HUDEP-2 (cell line): ENCODE results near the gene ANKRD61.
"Not testable (repeated sequence)": the region's sequence is repeated elsewhere in the genome, so short reads cannot be mapped to it uniquely, and the experiment has no call there.

Experiments
- DNase-seq, 76 experiments: peaks; one replicate each; lab custom pipeline; 2025; ENCODE audit not compliant: unreplicated experiment in 76 of 76; lab: John Stamatoyannopoulos, UW

Gene ANKRD61

DNA sequence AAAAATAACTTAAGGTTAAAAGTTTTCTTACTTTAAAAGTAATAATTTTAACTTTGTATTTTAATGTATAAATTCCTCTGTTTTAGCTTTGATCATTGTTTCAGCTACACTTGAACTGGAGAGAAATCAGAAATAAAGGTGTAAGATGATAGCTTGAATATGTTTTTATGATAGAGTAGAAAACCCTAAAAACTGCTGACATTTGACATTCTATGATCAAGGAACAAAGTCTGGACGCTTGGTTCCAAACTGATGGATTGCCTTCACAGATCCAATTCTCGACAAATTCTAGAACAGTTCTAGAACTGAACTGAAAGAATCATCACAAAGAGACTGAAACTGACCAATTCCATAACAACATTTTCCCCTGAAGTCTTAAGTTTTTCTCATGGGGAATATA is at the start of gene ANKRD61:
ANKRD61 (plus strand) TSS at position 389 of the 400 bp plus-strand sequence; CDS start at position 389, 0 bp downstream.
- no peak for DNase-seq

DNA sequence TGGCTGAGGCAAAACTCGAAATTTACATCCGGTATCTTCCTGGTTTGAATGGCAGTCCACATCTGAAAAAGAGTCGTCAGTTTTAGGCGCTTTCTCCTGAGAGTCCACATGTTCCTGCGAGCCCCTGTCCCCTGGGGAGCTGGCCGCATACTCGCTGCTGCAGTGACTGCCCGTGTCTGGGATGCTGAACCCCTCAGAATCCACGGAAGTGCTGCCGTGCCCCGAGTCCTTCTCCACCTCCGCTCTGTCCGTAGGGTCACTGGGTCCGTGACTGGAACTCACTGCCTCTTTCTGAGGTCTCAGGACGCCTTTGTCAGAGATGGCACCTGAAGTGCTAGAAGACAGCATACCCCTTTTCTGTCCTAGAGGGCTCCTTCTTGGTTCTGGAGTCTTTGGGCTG is 44.1 kb upstream of the ANKRD61 start:
- DNase-seq: not testable (repeated sequence)

DNA sequence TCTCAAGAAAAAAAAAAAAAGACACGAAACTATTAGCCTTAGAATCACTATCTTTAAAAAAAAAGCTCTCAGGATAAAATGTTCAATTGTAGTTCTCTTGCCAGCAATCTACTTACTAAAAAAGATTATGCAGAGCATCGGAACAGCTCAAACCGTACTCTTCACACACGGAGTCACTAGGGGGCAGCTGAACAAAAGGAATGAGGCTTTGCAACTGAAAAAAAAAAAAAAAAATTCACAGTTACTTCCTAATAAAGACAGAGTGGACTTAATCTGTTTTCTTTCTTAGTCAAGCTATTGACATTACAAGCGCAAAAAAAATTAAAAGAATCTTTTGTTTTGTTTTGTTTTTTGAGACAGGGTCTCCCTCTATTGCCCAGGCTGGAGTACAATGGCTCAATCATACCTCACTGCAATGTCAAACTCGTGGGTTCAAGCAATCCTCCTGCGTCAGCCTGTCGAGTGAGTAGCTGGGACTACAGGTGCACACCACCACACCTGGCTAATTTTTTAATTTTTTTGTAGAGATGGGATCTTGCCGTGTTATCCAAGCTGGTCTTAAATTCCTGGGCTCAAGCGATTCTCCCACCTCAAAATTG is 33.9 kb upstream of the ANKRD61 start:
- peak in 53 of 76 experiments; percentile 3 to 69 (median 39) for DNase-seq

DNA sequence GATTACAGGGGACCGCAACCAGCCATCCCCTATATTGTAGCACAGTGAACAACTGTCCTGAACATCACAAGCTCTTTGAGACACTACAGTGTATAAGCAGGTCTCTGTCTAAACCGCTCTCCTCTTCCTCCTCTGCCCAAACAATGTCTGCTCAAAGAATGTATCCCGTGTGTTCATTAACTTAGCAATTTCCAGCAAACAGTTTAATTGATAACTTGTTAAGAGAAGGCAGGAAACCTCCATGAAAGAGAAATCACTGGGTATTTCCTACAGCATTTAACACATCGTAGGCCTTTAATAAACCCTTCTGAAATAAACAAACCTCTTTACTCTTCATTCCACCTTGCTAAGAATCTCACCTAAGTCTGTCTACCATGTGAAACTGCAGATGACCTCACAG is 23.8 kb upstream of the ANKRD61 start:
- no peak for DNase-seq

DNA sequence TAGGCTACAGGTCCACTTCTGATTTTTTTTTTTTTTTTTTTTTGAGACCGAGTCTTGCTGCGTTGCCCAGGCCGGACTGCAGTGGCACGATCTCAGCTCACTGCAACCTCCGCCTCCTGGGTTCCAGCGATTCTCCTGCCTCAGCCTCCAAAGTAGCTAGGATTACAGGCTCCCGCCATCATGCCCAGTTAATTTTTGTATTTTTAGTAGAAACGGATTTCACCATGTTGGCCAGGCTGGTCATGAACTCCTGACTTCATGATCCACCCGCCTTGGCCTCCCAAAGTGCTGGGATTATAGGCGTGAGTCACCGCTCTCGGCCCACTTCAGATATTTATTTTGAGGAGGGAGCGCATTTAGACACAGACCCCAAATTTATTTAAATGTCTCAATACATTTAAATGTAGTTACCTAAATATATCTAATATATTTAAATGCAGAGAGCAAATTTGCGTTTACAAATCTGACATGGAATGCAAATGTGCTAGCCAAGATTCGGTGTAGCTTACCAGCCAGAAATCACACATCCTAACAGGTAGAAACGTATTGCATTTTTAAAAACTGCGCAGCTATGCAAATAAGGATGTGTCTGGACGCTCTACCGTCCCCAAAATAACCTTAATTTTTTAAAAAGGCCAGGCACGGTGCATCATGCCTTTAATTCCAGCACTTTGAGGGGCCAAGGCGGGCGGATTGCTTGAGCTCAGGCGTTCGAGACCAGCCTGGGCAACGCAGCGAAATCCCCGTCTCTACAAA is 23.2 kb upstream of the ANKRD61 start:
- DNase-seq: not testable (repeated sequence)

DNA sequence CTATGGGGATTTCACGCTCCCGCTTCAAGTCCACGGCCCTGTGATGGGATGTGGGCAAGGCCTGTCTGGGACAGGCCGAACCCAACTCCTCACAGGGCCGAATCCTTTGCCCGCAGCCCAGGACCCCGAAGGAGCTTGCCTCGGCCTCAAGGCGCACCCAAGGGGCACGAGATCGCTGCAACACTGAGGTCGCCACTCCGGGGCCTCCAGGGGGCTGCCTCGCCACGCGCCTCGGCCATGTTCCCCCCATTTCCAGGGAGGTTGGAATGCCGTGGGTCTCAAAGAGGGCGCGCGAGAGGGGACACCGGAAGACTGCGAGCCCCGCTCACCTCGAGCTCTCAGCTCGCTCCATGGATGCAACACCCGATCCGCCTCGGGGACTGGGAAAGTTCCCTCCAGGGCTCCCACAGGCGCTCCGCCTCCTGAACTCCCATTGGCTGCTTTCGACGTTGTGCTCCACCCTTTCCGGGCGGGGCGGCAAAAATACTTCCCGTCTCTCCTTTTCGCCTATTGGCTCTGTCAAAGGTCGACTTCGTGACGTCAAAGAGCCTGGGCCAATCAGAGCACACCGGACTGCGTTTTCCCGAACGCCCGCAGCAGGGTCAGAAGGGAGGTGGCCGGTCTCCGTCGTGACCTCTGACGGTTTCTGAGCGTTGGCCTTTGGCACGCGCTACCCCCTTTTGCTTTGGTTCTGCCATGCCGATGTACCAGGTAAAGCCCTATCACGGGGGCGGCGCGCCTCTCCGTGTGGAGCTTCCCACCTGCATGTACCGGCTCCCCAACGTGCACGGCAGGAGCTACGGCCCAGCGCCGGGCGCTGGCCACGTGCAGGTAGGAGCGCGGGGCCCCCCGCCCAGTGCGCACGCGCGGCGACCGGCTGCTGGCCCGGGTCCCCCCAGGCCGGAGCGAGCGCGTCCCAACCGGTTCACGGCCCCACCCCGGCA is 22.2 kb upstream of the ANKRD61 start, which contains the start of the genes AIMP2 and PMS2:
AIMP2 (plus strand) TSS at position 605 of the 944 bp plus-strand sequence; CDS start at position 697, 92 bp downstream.
PMS2 (minus strand) TSS at position 382 of the 944 bp plus-strand sequence; CDS start at position 352, 30 bp downstream.
- peak in 75 of 76 experiments; percentile 75 to 100 (median 97) for DNase-seq

DNA sequence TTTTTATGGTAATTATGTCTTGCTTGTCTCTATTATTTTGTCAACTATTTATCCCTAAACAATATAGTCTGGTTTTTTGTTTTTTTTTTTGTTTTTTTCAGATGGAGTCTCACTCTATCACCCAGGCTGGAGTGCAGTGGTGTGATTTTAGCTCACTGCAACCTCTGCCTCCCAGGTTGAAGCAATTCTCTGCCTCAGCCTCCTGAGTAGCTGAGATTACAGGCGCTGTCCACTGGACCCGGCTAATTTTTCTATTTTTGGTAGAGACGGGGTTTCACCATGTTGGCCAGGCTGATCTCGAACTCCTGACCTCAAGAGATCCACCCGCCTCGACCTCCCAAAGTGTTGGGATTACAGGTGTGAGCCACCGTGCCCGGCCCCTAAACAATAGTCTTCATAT is 20.8 kb upstream of the ANKRD61 start:
- not testable (repeated sequence) for DNase-seq

DNA sequence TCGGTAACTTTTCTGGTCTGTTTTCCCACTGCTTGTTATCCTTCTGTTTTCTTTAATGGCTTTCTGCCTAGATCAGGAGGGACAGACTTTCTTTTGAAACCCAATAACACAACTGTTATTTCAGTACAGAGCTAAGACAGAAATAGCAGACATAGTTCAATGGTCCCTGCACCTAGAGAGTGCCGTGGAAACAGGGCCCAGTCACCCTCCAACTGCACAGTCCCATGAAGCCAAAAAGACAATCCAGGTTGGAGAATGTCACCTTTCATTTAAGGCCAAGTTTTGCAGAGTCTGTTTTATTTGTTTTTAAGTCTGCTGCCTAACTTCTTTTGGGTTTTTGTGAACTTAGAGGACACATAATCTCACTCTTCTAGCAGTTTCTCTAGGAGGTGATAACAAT is 19.6 kb upstream of the ANKRD61 start:
- DNase-seq: no peak

DNA sequence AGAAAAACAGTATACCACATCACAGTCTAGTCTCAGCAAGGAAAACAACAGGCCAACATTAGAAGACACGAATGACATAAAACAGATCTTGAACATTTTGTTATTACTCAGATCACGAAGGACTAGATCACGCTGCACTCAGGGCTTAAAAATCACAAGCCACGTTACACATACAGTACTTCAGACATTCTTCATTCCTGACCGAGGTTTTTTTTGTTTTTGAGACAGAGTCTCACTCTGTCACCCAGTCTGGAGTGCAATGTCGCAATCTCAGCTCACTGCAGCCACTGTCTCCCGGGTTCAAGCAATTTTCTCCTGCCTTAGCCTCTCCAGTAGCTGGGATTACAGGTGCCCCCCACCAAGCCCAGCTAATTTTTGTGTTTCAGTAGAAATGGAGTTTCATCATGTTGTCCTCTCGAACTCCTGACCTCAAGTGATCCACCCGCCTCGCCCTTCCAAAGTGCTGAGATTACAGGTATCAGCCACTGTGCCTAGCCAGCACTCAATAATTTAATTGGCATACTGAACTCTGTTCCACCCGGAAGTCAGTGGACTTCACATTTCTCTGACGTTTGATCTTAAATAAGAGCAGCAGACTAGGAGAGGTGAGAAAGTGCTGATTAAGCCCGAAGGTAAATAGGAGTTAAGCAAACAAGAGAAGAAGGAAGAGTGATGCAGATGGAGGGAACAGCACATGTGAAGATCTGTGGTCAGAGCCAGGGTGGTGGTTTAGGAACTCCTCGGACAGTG is 18.6 kb upstream of the ANKRD61 start:
- DNase-seq: no peak

DNA sequence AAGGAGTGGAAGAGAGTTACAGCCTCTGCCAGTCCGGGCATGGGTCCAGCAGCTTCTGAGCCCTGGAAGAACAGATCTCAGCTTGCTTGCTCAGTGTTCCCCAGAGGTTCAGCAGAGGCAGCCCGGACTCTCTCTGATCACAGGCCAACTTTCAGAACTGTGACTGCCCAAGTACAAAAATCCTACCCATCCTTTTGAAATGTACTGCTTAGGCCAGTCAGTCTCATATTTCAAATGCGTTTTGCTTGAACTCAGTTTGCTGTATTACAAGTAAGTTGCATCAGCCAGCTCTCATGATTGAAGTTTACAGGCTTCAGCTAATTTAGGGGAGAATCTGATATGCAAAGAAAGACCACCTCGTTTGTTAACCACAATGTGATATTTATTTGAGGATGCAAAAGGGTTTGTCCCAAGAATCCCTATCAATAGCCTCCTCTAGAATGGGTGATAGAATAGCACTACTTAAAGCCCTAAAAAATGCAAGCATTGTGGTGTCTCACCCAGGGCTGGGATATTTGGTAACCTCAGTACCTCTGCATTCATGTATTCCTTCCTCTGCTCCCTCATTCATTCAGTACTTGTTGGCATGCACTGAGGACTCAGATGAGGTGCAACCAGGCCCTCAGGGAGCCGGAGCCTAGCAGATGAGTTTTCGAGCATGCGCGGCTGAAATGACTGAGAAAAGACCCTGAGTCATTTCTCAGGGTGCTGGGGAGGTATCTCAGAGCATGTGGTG is 15.1 kb upstream of the ANKRD61 start:
- peak in 30 of 76 experiments; percentile 7 to 60 (median 24) for DNase-seq

DNA sequence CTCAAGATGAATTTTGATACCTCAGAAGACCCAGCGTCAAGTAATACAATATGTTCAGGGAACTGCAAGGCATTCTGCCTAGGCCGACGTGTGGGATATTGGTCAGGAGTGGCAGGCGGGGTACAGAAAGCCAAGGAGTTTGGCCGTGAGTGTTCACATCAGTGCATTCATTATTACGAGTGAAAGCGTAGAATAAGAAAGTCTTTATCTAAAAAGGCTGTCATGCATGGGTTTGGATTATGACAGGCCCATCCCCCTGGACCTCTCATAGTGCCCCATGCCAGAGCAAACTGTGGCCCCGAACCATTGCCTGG is 14.6 kb upstream of the ANKRD61 start:
- no peak for DNase-seq

DNA sequence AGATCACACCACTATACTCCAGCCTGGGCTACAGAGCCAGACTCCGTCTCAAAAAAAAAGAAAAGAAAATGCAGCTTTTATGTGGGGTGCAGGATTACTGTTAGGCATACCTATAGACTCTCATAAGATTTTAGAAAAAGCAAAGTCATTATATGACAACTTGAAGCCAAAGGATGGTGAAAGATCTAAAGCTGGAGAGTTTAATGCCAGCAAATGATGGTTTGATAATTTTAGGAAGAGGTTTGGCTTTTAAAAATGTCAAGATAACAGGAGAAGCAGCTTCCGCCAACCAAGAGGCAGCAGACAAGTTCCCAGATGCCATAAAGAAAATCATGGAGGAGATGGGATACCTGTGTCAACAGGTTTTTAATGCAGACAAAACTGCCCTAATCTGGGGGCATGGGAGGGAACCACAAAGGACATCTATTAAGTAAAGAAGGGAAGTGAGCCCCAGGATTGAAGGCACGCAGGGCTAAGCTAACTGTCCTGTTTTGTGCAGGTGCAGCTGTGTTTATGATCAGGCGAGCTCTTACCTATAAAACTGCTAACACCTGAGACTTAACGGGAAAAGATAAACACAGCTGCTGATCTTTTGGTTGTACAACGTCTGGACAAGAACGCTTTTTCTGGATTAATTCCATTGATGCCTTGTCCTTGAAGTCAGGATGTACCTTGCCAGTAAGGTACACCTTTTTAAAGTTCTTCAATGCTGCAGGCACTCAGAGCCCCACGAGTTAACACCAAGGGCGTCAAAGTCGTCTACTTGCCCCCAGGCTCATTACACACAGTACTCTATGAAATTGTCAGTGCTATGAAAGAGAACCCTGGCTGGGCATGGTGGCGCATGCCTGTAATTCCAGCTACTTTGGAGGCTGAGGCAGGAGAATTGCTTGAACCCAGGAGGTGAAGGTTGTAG is 10.5 kb upstream of the ANKRD61 start:
- no peak for DNase-seq

DNA sequence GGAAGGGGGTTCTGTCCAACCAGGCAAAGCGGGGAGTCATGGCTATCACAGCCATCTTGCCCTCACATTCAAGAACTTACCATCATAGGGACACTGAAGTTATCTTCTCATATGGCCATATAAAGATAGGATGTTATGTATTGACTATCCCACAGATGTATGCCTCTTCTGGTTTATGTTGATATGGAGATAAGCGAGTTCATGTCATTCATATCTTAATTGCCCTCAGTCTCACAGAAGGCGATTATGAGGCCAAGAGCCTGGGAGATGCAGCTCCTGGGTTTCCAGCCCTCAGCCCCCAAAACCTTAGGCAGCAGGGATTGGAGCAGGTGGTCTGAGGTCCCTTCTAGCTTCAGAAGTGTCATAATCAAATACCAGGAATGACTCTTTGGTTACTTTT is 8.5 kb upstream of the ANKRD61 start:
- peak in 21 of 76 experiments; percentile 3 to 65 (median 31) for DNase-seq

DNA sequence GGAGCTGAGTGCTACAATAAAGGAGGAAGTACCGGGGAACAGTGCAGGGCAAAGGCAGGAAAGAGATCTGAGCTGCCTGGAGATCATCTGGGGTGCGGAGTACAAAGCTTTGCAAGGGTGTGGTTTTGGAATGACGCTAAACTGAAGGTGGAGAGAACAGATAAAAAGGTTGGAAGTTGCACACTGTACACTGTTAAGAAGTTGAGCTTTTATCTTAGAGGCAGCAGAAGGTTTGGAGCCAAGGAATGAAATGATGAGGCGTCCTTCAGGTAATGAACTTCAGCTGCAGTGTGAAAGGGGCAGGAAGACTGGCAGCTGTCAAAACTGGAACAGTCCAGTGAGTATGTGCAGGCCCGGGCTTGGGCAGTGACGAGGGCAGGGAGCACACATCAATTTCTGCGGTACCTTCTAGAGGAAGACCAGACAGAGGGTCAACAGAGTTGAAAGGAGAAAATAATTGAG is 7.2 kb upstream of the ANKRD61 start:
- DNase-seq: peak in 72 of 76 experiments; percentile 10 to 96 (median 67)

DNA sequence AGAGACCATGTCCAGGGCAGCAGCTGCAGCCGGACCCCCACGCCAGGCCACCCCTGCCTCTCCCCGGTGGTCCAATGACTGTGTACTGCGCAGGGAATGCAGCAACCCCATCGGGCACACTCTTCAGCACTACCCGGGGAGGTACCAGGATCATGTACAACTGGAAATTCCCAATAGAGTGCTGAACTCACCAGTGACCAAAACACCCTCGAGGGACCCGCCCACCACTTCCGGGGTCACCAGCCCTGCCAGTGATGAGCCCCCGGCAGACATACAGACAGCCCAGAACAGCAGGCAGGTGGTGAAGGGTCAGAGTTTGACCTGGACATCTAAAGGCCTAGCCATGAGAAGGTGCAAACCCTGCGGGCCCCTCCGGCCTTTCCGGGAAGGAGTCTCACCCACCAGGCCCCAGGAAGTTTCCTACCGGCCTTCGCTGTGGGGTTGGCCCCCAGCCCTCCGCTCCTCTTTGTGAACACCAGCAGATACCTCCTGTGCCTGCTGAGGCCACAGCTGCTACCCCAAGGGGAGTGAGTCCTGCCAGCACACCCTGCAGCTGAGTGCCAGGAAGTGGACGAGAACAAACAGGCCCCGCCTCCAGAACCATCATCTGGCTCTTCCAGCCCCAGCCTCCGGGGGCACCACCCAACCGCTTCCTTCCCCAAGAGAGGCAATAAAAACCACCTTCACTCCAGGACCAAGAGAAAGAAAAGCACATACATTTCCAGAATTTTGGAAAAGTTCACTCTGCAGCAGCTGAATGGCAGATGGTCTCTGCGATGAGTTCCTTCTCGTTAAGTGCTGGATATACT is 5.0 kb upstream of the ANKRD61 start:
- peak in 70 of 76 experiments; percentile 4 to 83 (median 62) for DNase-seq

DNA sequence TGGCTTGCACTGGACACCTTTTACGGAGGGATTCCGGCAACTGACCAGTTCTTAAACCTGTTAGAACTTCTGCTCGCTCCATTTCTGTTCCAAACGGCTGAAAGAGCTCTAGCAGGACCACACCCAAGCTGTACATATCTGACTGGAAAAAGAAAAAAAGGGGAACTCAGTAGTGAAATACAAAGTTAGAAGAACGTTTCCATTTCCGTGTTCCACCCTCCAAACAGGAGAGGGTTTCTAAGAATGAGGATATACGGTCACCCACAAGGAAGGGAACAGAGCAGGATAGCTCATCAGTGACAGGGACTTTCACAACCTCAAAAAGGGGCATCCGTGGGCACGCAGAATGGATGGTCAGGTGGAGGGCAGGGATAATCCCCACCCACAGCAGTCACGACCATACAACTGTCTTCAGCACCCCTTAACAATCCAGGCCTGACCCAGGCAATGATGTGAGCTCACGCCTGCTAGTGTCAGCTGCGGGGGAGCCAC is 4.3 kb upstream of the ANKRD61 start:
- peak in 12 of 76 experiments; percentile 21 to 64 (median 40) for DNase-seq

DNA sequence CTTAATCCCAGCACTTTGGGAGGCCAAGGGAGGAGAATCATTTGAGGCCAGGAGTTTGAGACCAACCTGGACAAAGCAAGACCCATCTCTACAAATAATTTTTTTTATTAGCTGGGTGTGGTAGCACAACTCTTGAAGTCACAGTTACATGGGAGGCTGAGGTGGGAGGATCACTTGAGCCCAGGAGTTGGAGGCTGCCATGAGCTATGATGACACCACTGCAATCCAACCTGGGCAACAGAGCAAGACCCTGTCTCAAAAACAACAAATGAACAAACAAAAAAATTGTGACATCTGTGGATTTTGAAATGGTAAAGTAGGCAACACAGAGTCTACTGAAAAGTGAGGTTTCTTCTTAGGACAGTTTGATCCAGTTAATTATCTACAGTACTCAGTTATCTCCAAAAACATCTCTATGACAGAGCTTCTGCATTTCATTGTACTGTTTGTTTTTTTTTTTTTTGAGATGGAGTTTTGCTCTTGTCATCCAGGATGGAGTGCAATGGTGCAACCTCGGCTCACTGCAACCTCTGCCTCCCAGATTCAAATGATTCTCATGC is 3.3 kb upstream of the ANKRD61 start:
- no peak for DNase-seq
